Activated naive CD8-positive, alpha-beta T cell (primary cell): ENCODE data around the gene STEAP2.

ENCODE experiments used
- H3K27ac Mint-ChIP-seq: one replicate; pipeline ENCODE4 v1.8.0; 2021; ENCODE audit warnings: mixed read lengths
- H3K27me3 Mint-ChIP-seq: one replicate; pipeline ENCODE4 v1.8.0; 2021; ENCODE audit warnings: mixed read lengths
- H3K36me3 Mint-ChIP-seq: one replicate; pipeline ENCODE4 v1.8.0; 2021; ENCODE audit warnings: mixed read lengths
- H3K4me1 Mint-ChIP-seq: one replicate; pipeline ENCODE4 v1.8.0; 2021; ENCODE audit warnings: low read depth, mixed read lengths
- H3K4me3 Mint-ChIP-seq: one replicate; pipeline ENCODE4 v1.8.0; 2021; ENCODE audit warnings: mild to moderate bottlenecking, mixed read lengths
- H3K9me3 Mint-ChIP-seq: one replicate; pipeline ENCODE4 v1.8.0; 2021; ENCODE audit warnings: low read depth, mixed read lengths

Gene STEAP2

DNA sequence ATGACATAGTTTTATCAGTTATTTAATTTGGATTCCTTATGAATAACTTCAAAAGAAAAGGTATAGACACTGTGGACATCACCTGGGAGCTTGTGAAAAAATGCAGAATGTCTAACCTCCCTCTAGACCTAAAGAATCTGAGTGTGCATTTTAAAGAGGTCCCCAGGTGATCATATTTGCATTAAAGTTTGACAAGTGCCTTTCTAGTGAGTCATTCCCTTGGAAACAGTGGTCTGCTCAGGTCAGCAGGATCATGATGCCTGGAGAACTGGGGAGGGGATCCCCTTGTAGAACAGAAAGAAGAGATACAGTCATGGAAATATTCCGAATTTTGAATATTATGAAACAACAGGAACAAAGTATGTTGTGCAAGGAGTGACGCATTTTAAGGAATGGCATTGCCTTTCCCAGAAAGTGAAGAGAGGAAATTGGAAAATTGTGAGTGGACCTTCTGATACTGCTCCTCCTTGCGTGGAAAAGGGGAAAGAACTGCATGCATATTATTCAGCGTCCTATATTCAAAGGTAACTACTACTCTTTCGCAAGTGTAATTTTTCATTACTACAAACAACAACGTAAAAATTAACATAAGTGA is 4.6 kb downstream of the STEAP2 start:
- no peak overlapping the region for H3K4me3 Mint-ChIP-seq
- H3K36me3 Mint-ChIP-seq: no peaks in the 10 kb centered on the region
- H3K9me3 Mint-ChIP-seq: peaks cover 5% of the 10 kb centered on the region
- peaks cover 17% of the 10 kb centered on the region for H3K27me3 Mint-ChIP-seq
- H3K4me1 Mint-ChIP-seq: peaks cover under 1% of the 10 kb centered on the region
- H3K27ac Mint-ChIP-seq: no peak overlapping the region

DNA sequence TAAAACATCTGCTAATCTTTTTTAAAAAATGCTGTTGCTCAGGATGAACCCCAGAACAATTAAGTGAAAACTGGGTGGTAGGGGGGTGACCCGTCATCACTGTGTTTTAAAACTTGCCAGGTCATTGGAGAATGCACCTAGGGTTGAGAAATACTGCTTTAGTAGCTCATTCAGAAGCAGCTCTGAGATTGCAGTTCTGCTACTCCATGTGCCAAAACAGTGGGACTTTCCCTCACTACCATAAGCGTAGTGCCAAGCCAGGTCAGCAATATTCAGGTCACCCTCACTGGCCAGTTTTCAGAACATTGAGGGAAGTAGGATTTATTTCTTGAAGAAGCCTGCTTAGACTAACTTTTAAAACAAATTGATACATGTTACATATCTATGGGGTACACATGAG is 5.2 kb downstream of the STEAP2 start:
- H3K4me3 Mint-ChIP-seq: no peak overlapping the region
- H3K27me3 Mint-ChIP-seq: peaks cover 20% of the 10 kb centered on the region
- H3K36me3 Mint-ChIP-seq: no peaks in the 10 kb centered on the region
- H3K27ac Mint-ChIP-seq: no peak overlapping the region
- peaks cover 5% of the 10 kb centered on the region for H3K9me3 Mint-ChIP-seq
- H3K4me1 Mint-ChIP-seq: no peaks in the 10 kb centered on the region

DNA sequence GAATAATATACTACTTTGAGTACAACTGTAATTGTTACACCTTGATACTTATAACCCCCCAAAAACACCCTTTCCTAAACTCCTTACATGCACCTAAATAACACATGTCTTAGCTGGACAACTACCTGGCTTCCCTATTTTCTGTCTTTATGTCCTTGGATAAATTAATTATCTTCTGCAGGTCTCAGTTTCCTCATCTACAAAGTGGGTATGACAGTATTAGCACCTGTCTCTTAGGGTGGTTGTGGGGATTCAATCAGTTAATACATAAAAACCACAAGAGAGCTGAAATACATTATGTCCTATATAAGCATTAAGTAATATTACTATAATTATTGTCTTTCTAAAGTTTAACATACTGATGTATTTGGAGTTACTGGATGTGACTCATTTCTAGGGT is 10.8 kb downstream of the STEAP2 start:
- Mint-ChIP-seq H3K9me3 (peaks cover 5% of the 10 kb centered on the region), H3K4me3 (no peak overlapping the region), H3K4me1 (no peaks in the 10 kb centered on the region), H3K27ac (no peak overlapping the region), H3K36me3 (no peaks in the 10 kb centered on the region), H3K27me3 (peaks cover 22% of the 10 kb centered on the region)

DNA sequence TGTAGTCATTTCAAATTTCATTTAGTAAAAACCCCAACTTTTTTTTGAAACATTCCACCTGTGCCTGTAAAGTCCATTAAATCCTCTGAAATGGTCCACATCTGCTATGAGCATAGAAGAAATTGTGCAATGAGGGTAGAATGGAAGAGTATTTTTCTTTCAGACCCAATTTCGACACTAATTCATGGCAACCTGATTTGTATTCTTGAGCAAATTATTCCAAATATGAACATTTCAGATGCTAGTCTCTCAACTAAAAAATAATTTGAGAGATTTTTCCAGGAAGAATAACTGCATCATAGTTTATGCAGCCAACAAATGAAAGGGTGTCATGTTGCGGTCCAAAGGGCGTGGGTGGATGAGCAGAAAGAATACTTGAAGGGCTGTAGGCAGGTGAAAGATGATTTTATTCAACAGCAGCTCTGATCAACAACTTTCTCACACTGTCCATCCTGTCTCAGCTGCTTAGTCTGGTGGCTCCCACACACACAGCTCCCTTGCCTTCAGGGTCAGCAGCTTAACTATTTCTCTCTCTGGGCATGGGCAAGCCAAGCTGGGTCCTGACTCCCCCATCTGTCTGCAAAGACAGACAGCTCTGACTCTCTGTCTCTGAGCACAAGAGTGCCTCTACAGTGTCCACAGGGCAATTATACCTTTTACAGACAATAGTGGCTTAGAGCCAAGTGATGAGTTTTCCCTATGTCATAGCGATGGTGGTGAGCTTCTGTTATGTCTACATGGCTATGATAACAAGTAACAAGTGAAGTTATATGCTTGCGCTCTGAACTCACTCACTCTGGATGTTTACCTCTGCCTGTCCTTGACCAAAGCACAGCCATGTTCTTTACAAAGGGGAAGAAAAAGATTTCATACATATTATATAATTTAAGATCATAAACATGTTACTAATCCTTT is 11.5 kb downstream of the STEAP2 start:
- no peak overlapping the region for H3K27ac Mint-ChIP-seq
- peaks cover 2% of the 10 kb centered on the region for H3K9me3 Mint-ChIP-seq
- H3K36me3 Mint-ChIP-seq: no peaks in the 10 kb centered on the region
- no peak overlapping the region for H3K4me3 Mint-ChIP-seq
- peaks cover 20% of the 10 kb centered on the region for H3K27me3 Mint-ChIP-seq
- no peaks in the 10 kb centered on the region for H3K4me1 Mint-ChIP-seq

DNA sequence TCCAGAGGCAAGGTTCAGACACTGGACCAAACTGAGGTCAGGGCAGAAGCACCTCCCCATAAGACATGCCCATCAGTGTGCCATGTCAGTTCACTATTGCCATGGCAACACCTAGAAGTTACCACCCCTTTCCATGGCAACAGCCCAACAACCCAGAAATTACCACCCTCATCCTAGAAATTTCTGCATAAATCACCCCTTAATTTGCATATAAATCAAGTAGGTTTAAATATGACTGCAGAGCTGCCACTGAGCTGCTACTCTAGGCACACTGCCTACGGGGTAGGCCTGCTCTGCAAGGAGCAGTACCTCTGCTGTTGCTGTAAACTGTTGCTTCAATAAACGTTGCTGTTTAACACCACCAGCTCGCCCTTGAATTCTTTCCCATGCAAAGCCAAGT is 12.7 kb downstream of the STEAP2 start:
- no peaks in the 10 kb centered on the region for H3K4me1 Mint-ChIP-seq
- H3K27ac Mint-ChIP-seq: no peak overlapping the region
- H3K27me3 Mint-ChIP-seq: peaks cover 22% of the 10 kb centered on the region
- H3K9me3 Mint-ChIP-seq: no peaks in the 10 kb centered on the region
- no peaks in the 10 kb centered on the region for H3K36me3 Mint-ChIP-seq
- no peak overlapping the region for H3K4me3 Mint-ChIP-seq

DNA sequence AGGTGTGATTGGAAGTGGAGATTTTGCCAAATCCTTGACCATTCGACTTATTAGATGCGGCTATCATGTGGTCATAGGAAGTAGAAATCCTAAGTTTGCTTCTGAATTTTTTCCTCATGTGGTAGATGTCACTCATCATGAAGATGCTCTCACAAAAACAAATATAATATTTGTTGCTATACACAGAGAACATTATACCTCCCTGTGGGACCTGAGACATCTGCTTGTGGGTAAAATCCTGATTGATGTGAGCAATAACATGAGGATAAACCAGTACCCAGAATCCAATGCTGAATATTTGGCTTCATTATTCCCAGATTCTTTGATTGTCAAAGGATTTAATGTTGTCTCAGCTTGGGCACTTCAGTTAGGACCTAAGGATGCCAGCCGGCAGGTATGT is 13.6 kb downstream of the STEAP2 start:
- Mint-ChIP-seq H3K36me3 (no peaks in the 10 kb centered on the region), H3K27ac (no peak overlapping the region), H3K4me1 (no peaks in the 10 kb centered on the region), H3K27me3 (peaks cover 19% of the 10 kb centered on the region), H3K4me3 (no peak overlapping the region), H3K9me3 (no peaks in the 10 kb centered on the region)

DNA sequence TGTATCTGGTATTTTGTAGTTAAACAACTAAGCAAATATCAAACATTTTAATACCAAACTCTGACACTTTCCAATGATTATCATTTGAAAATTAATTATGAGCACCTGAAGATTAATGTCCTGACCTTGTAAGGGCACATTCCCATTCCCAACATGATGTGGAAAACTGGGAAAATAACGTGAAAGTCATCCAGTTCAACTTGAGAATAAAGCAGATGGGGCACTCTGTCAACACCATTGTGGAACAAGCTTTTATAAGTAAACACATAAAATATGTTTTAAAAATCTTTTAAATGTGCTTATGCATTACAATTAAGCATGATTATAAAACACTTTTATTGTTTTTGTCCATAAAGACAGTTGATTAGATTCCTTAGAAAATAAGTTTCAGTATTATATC is 14.1 kb downstream of the STEAP2 start:
- no peaks in the 10 kb centered on the region for H3K4me1 Mint-ChIP-seq
- H3K36me3 Mint-ChIP-seq: no peaks in the 10 kb centered on the region
- no peak overlapping the region for H3K27ac Mint-ChIP-seq
- peaks cover 15% of the 10 kb centered on the region for H3K27me3 Mint-ChIP-seq
- no peaks in the 10 kb centered on the region for H3K9me3 Mint-ChIP-seq
- H3K4me3 Mint-ChIP-seq: no peak overlapping the region

DNA sequence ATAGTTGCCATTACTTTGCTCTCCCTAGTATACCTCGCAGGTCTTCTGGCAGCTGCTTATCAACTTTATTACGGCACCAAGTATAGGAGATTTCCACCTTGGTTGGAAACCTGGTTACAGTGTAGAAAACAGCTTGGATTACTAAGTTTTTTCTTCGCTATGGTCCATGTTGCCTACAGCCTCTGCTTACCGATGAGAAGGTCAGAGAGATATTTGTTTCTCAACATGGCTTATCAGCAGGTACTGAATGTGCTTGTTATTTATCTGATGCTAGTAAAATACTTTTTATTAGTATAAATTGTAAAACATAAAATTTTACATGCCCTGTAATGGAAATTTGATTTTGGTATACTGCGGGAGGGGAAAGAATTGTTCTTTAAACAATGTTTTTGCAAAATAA is 15.7 kb downstream of the STEAP2 start:
- H3K36me3 Mint-ChIP-seq: no peaks in the 10 kb centered on the region
- H3K4me1 Mint-ChIP-seq: no peaks in the 10 kb centered on the region
- no peak overlapping the region for H3K4me3 Mint-ChIP-seq
- peaks cover 10% of the 10 kb centered on the region for H3K27me3 Mint-ChIP-seq
- H3K27ac Mint-ChIP-seq: no peak overlapping the region
- no peaks in the 10 kb centered on the region for H3K9me3 Mint-ChIP-seq

DNA sequence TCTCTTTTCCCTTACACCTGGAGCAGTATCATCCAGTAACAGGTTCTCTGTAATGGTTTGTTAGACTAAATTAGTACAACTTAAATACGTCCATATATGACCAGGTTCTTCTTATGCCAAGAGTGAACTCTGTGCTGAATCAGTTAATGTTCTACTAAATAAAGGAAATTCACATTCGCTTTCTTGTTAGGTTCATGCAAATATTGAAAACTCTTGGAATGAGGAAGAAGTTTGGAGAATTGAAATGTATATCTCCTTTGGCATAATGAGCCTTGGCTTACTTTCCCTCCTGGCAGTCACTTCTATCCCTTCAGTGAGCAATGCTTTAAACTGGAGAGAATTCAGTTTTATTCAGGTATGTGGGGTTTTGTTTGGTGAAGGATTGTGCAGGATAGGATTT is 18.1 kb downstream of the STEAP2 start:
- Mint-ChIP-seq H3K4me3 (no peak overlapping the region), H3K4me1 (no peaks in the 10 kb centered on the region), H3K27ac (no peak overlapping the region), H3K27me3 (peaks cover 7% of the 10 kb centered on the region), H3K9me3 (no peaks in the 10 kb centered on the region), H3K36me3 (no peaks in the 10 kb centered on the region)

DNA sequence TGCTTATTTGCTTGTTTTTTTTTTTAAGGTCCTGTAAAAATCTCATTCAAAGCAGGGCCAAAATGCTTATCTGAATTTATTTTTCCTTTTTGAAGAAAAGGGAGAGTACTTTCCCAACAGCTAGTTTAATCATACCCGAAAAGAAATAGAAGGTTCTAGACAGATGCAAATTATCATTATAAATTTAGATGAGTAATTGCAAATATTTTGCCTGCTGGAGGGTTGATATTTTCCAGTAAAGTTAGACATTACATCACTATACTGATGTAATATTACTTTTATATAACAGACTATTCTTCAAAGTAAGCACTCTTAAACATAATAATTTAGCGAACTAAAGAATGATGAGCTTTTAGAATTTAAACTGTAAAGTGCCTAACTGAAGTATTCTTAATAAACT is 19.3 kb downstream of the STEAP2 start:
- no peaks in the 10 kb centered on the region for H3K4me1 Mint-ChIP-seq
- no peak overlapping the region for H3K27ac Mint-ChIP-seq
- no peak overlapping the region for H3K4me3 Mint-ChIP-seq
- peaks cover 7% of the 10 kb centered on the region for H3K27me3 Mint-ChIP-seq
- no peaks in the 10 kb centered on the region for H3K9me3 Mint-ChIP-seq
- no peaks in the 10 kb centered on the region for H3K36me3 Mint-ChIP-seq

DNA sequence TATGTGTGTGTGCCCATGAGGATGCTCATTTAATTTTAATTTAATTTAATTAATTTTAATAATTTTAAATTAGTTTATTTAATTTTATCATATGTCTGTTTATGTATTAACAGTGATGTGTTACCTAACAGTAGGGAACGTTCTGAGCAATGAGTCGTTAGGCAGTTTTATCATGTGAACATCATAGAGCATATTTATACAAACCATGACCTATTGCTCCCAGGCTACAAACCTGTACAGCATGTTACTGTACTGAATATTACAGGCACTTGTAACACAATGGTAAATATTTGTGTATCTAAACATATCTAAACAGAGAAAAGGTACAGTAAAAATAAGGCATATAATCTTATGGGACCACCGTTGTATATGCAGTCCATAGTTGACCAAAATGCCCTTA is 19.8 kb downstream of the STEAP2 start:
- Mint-ChIP-seq H3K36me3 (no peaks in the 10 kb centered on the region), H3K4me1 (no peaks in the 10 kb centered on the region), H3K4me3 (no peak overlapping the region), H3K9me3 (no peaks in the 10 kb centered on the region), H3K27me3 (peaks cover 7% of the 10 kb centered on the region), H3K27ac (no peak overlapping the region)

DNA sequence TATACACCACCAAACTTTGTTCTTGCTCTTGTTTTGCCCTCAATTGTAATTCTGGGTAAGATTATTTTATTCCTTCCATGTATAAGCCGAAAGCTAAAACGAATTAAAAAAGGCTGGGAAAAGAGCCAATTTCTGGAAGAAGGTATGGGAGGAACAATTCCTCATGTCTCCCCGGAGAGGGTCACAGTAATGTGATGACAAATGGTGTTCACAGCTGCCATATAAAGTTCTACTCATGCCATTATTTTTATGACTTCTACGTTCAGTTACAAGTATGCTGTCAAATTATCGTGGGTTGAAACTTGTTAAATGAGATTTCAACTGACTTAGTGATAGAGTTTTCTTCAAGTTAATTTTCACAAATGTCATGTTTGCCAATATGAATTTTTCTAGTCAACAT is 20.9 kb downstream of the STEAP2 start:
- H3K9me3 Mint-ChIP-seq: no peaks in the 10 kb centered on the region
- no peaks in the 10 kb centered on the region for H3K36me3 Mint-ChIP-seq
- H3K4me3 Mint-ChIP-seq: no peak overlapping the region
- H3K27me3 Mint-ChIP-seq: peaks cover 13% of the 10 kb centered on the region
- H3K4me1 Mint-ChIP-seq: no peaks in the 10 kb centered on the region
- no peak overlapping the region for H3K27ac Mint-ChIP-seq

DNA sequence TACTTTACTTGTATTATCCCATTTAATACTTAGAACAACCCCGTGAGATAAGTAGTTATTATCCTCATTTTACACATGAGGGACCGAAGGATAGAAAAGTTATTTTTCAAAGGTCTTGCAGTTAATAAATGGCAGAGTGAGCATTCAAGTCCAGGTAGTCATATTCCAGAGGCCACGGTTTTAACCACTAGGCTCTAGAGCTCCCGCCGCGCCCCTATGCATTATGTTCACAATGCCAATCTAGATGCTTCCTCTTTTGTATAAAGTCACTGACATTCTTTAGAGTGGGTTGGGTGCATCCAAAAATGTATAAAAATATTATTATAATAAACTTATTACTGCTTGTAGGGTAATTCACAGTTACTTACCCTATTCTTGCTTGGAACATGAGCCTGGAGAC is 22.0 kb downstream of the STEAP2 start:
- Mint-ChIP-seq H3K36me3 (no peaks in the 10 kb centered on the region), H3K27ac (no peak overlapping the region), H3K9me3 (no peaks in the 10 kb centered on the region), H3K27me3 (peaks cover 15% of the 10 kb centered on the region), H3K4me1 (no peaks in the 10 kb centered on the region), H3K4me3 (no peak overlapping the region)

DNA sequence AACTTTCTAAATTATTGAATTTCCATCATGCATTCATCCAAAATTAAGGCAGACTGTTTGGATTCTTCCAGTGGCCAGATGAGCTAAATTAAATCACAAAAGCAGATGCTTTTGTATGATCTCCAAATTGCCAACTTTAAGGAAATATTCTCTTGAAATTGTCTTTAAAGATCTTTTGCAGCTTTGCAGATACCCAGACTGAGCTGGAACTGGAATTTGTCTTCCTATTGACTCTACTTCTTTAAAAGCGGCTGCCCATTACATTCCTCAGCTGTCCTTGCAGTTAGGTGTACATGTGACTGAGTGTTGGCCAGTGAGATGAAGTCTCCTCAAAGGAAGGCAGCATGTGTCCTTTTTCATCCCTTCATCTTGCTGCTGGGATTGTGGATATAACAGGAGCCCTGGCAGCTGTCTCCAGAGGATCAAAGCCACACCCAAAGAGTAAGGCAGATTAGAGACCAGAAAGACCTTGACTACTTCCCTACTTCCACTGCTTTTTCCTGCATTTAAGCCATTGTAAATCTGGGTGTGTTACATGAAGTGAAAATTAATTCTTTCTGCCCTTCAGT is 25.3 kb downstream of the STEAP2 start:
- no peaks in the 10 kb centered on the region for H3K36me3 Mint-ChIP-seq
- H3K27me3 Mint-ChIP-seq: peaks cover 20% of the 10 kb centered on the region
- H3K4me1 Mint-ChIP-seq: no peaks in the 10 kb centered on the region
- H3K4me3 Mint-ChIP-seq: no peak overlapping the region
- no peaks in the 10 kb centered on the region for H3K9me3 Mint-ChIP-seq
- no peak overlapping the region for H3K27ac Mint-ChIP-seq

DNA sequence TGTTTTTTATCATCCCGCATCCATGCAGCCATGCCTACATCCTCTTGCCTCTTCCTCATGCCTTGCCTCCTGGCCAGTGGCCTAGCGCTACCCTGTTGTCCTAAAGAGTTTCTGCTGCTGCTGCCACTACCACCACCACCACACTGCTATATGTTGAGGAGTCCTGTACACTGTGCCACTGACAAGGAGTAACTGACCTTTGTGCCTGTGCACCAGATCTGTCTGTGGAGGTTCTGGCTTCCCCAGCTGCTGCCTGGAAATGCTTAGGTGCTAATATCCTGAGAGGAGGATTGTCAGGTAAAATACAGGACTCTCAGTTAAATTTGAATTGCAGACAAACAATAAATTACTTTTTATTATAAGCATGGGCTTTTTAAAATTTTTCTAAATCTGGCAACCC is 26.5 kb downstream of the STEAP2 start:
- no peaks in the 10 kb centered on the region for H3K36me3 Mint-ChIP-seq
- no peaks in the 10 kb centered on the region for H3K4me1 Mint-ChIP-seq
- H3K9me3 Mint-ChIP-seq: no peaks in the 10 kb centered on the region
- no peak overlapping the region for H3K27ac Mint-ChIP-seq
- no peak overlapping the region for H3K4me3 Mint-ChIP-seq
- H3K27me3 Mint-ChIP-seq: peaks cover 24% of the 10 kb centered on the region
